HG02884 (cell line): ENCODE measurements around the gene LRRC28.

Source experiments
- ATAC-seq: cut with Tn5 transposase; IDR thresholded peaks from one replicate; pipeline ENCODE4 v1.9.1; 2021; ENCODE audit warnings: mild to moderate bottlenecking, moderate library complexity; ENCODE audit not compliant: unreplicated experiment

Gene LRRC28

GRCh38 chr15:99433757-99434450, 182.6 kb downstream of the LRRC28 start:
- no peak for ATAC-seq

GRCh38 chr15:99434506-99435112, 183.3 kb downstream of the LRRC28 start:
- no peak for ATAC-seq

- ATAC-seq: no peak
Observed at GRCh38 chr15:99435113-99435695, 183.9 kb downstream of the LRRC28 start.

GRCh38 chr15:99435877-99436541, 184.7 kb downstream of the LRRC28 start:
- no peak for ATAC-seq

- no peak for ATAC-seq
Observed at GRCh38 chr15:99436542-99437314, 185.4 kb downstream of the LRRC28 start.

GRCh38 chr15:99437315-99438223, 186.3 kb downstream of the LRRC28 start:
- ATAC-seq: no peak

GRCh38 chr15:99438224-99438585, 186.9 kb downstream of the LRRC28 start:
- ATAC-seq: no peak

- ATAC-seq: no peak
Observed at GRCh38 chr15:99438691-99439523, 187.6 kb downstream of the LRRC28 start.

- ATAC-seq: no peak
Observed at GRCh38 chr15:99439524-99439835, 188.2 kb downstream of the LRRC28 start.

GRCh38 chr15:99440029-99440428, 188.7 kb downstream of the LRRC28 start:
- no peak for ATAC-seq
